B cell (primary cell): ENCODE measurements around the gene ANAPC5. TPM values are rescaled to one million over a fixed set of nuclear protein-coding genes. Genes with fewer than 3 reads are reported as not detected.
"Not testable (repeated sequence)": the region's sequence is repeated elsewhere in the genome, so short reads cannot be mapped to it uniquely, and the experiment has no call there.

Source experiments
- ATAC-seq: fragments of 200-7000 bp; cut with Tn5 transposase; one replicate; pipeline ENCODE4 v1.10.0; 2021; ENCODE audit warnings: low read depth, mild to moderate bottlenecking, moderate number of reproducible peaks, moderate library complexity
- CTCF ChIA-PET: fragments of 350-600 bp; sonication (Branson Sonifier 250); formaldehyde crosslinking; loops from one replicate; lab custom pipeline; 2021; ENCODE audit warnings: antibody characterized with exemption, inconsistent platforms; lab: Charles Lee
- POLR2A ChIA-PET: fragments of 350-600 bp; sonication (Branson Sonifier 250); formaldehyde crosslinking; loops from one replicate; lab custom pipeline; 2021; ENCODE audit warnings: antibody characterized with exemption; lab: Charles Lee
- DNase-seq: peaks from one replicate; pipeline ENCODE4 v3.0.0; 2013
- H2AFZ ChIP-seq: 2 replicates; pipeline ENCODE4 v1.6.1; 2012; ENCODE audit warnings: mild to moderate bottlenecking, low read depth, low read length; ENCODE audit not compliant: insufficient read depth, poor library complexity, severe bottlenecking
- H3K27ac ChIP-seq, 2 donors: 1 replicate in 1 of 2; 2 replicates in 1 of 2; pipeline ENCODE4 v1.5.1; 2012 to 2013; ENCODE audit warnings: low read length in 2 of 2, mild to moderate bottlenecking in 2 of 2, moderate library complexity in 1 of 2
- H3K27me3 ChIP-seq, 4 experiments: fragments of 200-600 bp in 1 of 4; sonication (generic) in 1 of 4; replicated peaks in 1 of 4; 1 replicate in 2 of 4; 2 replicates in 2 of 4; pipeline versions ENCODE4 v1.6.1 to v1.7.0; 2013 to 2016; ENCODE audit warnings: low read length in 3 of 4, mild to moderate bottlenecking in 2 of 4, mixed read lengths in 1 of 4, moderate library complexity in 1 of 4; ENCODE audit not compliant: insufficient read depth in 4 of 4, control insufficient read depth in 3 of 4; ENCODE audit errors: control extremely low read depth in 1 of 4
- H3K36me3 ChIP-seq, 2 experiments: replicated peaks in 1 of 2; 1 replicate in 1 of 2; 2 replicates in 1 of 2; pipeline versions ENCODE4 v1.6.1 to v1.7.1; 2013; ENCODE audit warnings: low read length in 1 of 2; ENCODE audit not compliant: insufficient read depth in 2 of 2, control insufficient read depth in 1 of 2; ENCODE audit errors: control extremely low read depth in 1 of 2, extremely low read depth in 1 of 2
- H3K4me1 ChIP-seq, 2 donors: fragments of 200-600 bp in 1 of 2; sonication (generic) in 1 of 2; 1 replicate in 1 of 2; 2 replicates in 1 of 2; pipeline versions ENCODE4 v1.5.1 to v1.6.1; 2013 to 2017; ENCODE audit warnings: low read length in 2 of 2; ENCODE audit not compliant: control insufficient read depth in 2 of 2, insufficient read depth in 2 of 2
- H3K4me2 ChIP-seq: replicated peaks from 2 replicates; pipeline ENCODE3; 2012; ENCODE audit warnings: mild to moderate bottlenecking, low read depth, low read length; ENCODE audit not compliant: poor library complexity, severe bottlenecking
- H3K4me3 ChIP-seq, 5 experiments: fragments of 200-600 bp in 1 of 5; sonication (generic) in 1 of 5; 1 replicate in 3 of 5; 2 replicates in 2 of 5; pipeline versions ENCODE4 v1.5.1 to v1.7.0; 2011 to 2016; ENCODE audit warnings: low read length in 4 of 5, mild to moderate bottlenecking in 4 of 5, low read depth in 2 of 5, control low read depth in 1 of 5, moderate library complexity in 1 of 5; ENCODE audit not compliant: insufficient read depth in 1 of 5; ENCODE audit errors: control extremely low read depth in 1 of 5, extremely low read depth in 1 of 5
- H3K79me2 ChIP-seq: fragments of 200-600 bp; sonication (generic); one replicate; pipeline ENCODE4 v1.6.0; 2016; ENCODE audit warnings: low read length; ENCODE audit not compliant: control insufficient read depth, insufficient read depth
- H3K9ac ChIP-seq: fragments of 200-600 bp; sonication (generic); 2 replicates; pipeline ENCODE4 v1.6.1; 2017; ENCODE audit warnings: mild to moderate bottlenecking, low read length, moderate library complexity
- H3K9me3 ChIP-seq, 3 donors: one replicate each; pipeline versions ENCODE4 v1.6.1 to v1.7.1; 2013; ENCODE audit warnings: low read length in 2 of 3; ENCODE audit not compliant: control insufficient read depth in 2 of 3, insufficient read depth in 1 of 3; ENCODE audit errors: control extremely low read depth in 1 of 3
- H4K20me1 ChIP-seq: 2 replicates; pipeline ENCODE4 v1.6.0; 2012; ENCODE audit warnings: mild to moderate bottlenecking, low read length; ENCODE audit not compliant: insufficient read depth, control insufficient read depth, poor library complexity, severe bottlenecking
- H3K27ac Mint-ChIP-seq: one replicate; pipeline ENCODE4 v1.8.0; 2021; ENCODE audit warnings: mixed read lengths
- H3K27me3 Mint-ChIP-seq: one replicate; pipeline ENCODE4 v1.8.0; 2021; ENCODE audit warnings: mixed read lengths
- H3K4me1 Mint-ChIP-seq: one replicate; pipeline ENCODE4 v1.8.0; 2021; ENCODE audit warnings: mixed read lengths
- H3K4me3 Mint-ChIP-seq: one replicate; pipeline ENCODE4 v1.8.0; 2021; ENCODE audit warnings: mixed read lengths
- H3K9me3 Mint-ChIP-seq: one replicate; pipeline ENCODE4 v1.8.0; 2022; ENCODE audit warnings: mixed read lengths; ENCODE audit not compliant: insufficient read depth
- EZH2 ChIP-seq: IDR thresholded peaks from 2 replicates; pipeline ENCODE4 v1.6.1; 2012; ENCODE audit warnings: borderline replicate concordance, low read depth, mild to moderate bottlenecking, moderate library complexity, low read length; ENCODE audit not compliant: insufficient read depth, poor library complexity, severe bottlenecking
- WGBS: methylation state at CpG from one replicate; pipeline ENCODE4 v1.1.5; 2013; ENCODE audit warnings: missing lambda C conversion rate; ENCODE audit not compliant: insufficient coverage; 5-methylcytosine and 5-hydroxymethylcytosine counted together
- intact Hi-C: fragments of 100-400 bp; cut with micrococcal nuclease; formaldehyde crosslinking; loops from one replicate; pipeline ENCODE4 v1.10.0; 2022
- polyA plus RNA-seq: library from polyadenylated mRNA; depleted of rRNA; stranded (reverse); fragments of >200 nt; gene quantifications from 2 replicates; pipeline ENCODE4 v1.2.3, GENCODE V29; 2012
- total RNA-seq, 2 donors: library from RNA; stranded (reverse); fragments of 120-200 nt in 1 of 2; gene quantifications; 1 replicate in 1 of 2; 2 replicates in 1 of 2; pipeline versions ENCODE4 v1.2.3 to v1.2.4, GENCODE V29; 2013 to 2022

ANAPC5 gene
- total and polyA plus RNA-seq, 2 donors (not counting 1 experiment from before 2014, with no cell fraction given), result 150 to 171 TPM

- TF ChIP-seq EZH2, result no peak
Measured at GRCh38 chr12:121318121-121318520, 34.1 kb downstream of the ANAPC5 start.

GRCh38 chr12:121314431-121314830, 37.8 kb downstream of the ANAPC5 start:
- no peaks in the 10 kb centered on the region for H3K9me3 ChIP-seq
- Mint-ChIP-seq H3K9me3 (no peaks in the 10 kb centered on the region), H3K4me1 (peaks cover 6% of the 10 kb centered on the region), H3K27ac (no peak overlapping the region), H3K4me3 (no peak overlapping the region), H3K27me3 (no peaks in the 10 kb centered on the region)
- ATAC-seq (no peak), DNase-seq (no peak)
- ChIA-PET CTCF (interaction anchor here (0.6 to 1.2 kb wide), 2 partner anchors 14 to 66 kb away, joined by 3 read pairs; no protein-coding TSS in a partner anchor), POLR2A (no interaction called here)
- H3K4me3 ChIP-seq, result no peak overlapping the region
- H2AFZ ChIP-seq, result no peak overlapping the region
- H3K36me3 ChIP-seq, result peaks cover 8 to 30% of the 10 kb centered on the region in 2 experiments
- no peaks in the 10 kb centered on the region for H3K27me3 ChIP-seq
- no peaks in the 10 kb centered on the region for H3K79me2 ChIP-seq
- no peak overlapping the region for H3K27ac ChIP-seq
- H4K20me1 ChIP-seq, result no peaks in the 10 kb centered on the region
- no peak overlapping the region for H3K9ac ChIP-seq
- intact Hi-C loops, result no loop called here
- no peak for TF ChIP-seq EZH2
- H3K4me1 ChIP-seq, result no peaks in the 10 kb centered on the region
- H3K4me2 ChIP-seq, result no peak overlapping the region
- 100% methylated on average over 1 of the region's 3 CpGs for WGBS

More at GRCh38 chr12:121318121-121318520, 34.1 kb downstream of the ANAPC5 start:
- 93% methylated on average over 5 of the region's 11 CpGs for WGBS
- Histone ChIP-seq H3K79me2 (no peaks in the 10 kb centered on the region), H3K27ac (no peak overlapping the region), H3K4me1 (no peaks in the 10 kb centered on the region), H3K27me3 (no peaks in the 10 kb centered on the region), H3K9ac (no peak overlapping the region), H2AFZ (no peak overlapping the region), H3K36me3 (peaks cover 3 to 35% of the 10 kb centered on the region in 2 experiments), H4K20me1 (no peaks in the 10 kb centered on the region), H3K4me2 (no peak overlapping the region), H3K4me3 (no peak overlapping the region), H3K9me3 (no peaks in the 10 kb centered on the region)
- CTCF ChIA-PET, result interaction anchor here (0.9 to 1.2 kb wide), 2 partner anchors 32 to 125 kb away, joined by 3 to 4 read pairs; no protein-coding TSS in a partner anchor
- H3K27me3 Mint-ChIP-seq, result no peaks in the 10 kb centered on the region
- no peaks in the 10 kb centered on the region for H3K9me3 Mint-ChIP-seq
- no peak overlapping the region for H3K4me3 Mint-ChIP-seq
- POLR2A ChIA-PET, result interaction anchor here (0.6 to 0.7 kb wide), 2 partner anchors 185 to 1645 kb away, joined by 4 to 7 read pairs; no protein-coding TSS in a partner anchor
- no peak overlapping the region for H3K27ac Mint-ChIP-seq
- DNase-seq (no peak), ATAC-seq (no peak)
- H3K4me1 Mint-ChIP-seq, result peaks cover 2% of the 10 kb centered on the region
- intact Hi-C loops, result no loop called here

- POLR2A ChIA-PET, H3K27ac ChIP-seq, H3K27ac Mint-ChIP-seq, ATAC-seq, intact Hi-C loops, H4K20me1 ChIP-seq, H3K4me2 ChIP-seq, H3K9ac ChIP-seq, H3K9me3 ChIP-seq, H3K4me3 ChIP-seq, H3K4me3 Mint-ChIP-seq, H2AFZ ChIP-seq, H3K9me3 Mint-ChIP-seq, H3K27me3 Mint-ChIP-seq, H3K27me3 ChIP-seq, DNase-seq, H3K79me2 ChIP-seq: not testable (repeated sequence)
- Histone ChIP-seq H3K36me3 (peaks cover 13 to 25% of the 10 kb centered on the region in 2 experiments), H3K4me1 (peaks cover 8 to 15% of the 10 kb centered on the region in 2 donors)
- peaks cover 12% of the 10 kb centered on the region for H3K4me1 Mint-ChIP-seq
- CTCF ChIA-PET, result interaction anchor here (0.6 to 1.9 kb wide), 2 partner anchors 23 to 372 kb away, joined by 3 to 6 read pairs; no protein-coding TSS in a partner anchor
- 100% methylated on average over 1 of the region's 1 CpG for WGBS
Measured at GRCh38 chr12:121310231-121310630, 42.0 kb downstream of the ANAPC5 start.

- H3K79me2 ChIP-seq, DNase-seq, H3K4me3 ChIP-seq, H3K27me3 Mint-ChIP-seq, ATAC-seq, H3K4me2 ChIP-seq, intact Hi-C loops, H3K27ac ChIP-seq, H3K27me3 ChIP-seq, H3K9me3 Mint-ChIP-seq, H3K4me3 Mint-ChIP-seq, CTCF ChIA-PET, H3K9ac ChIP-seq, H2AFZ ChIP-seq, POLR2A ChIA-PET, H3K27ac Mint-ChIP-seq, H4K20me1 ChIP-seq, H3K9me3 ChIP-seq: not testable (repeated sequence)
- peaks cover 18% of the 10 kb centered on the region for H3K4me1 Mint-ChIP-seq
- peaks cover 12 to 25% of the 10 kb centered on the region in 2 experiments for H3K36me3 ChIP-seq
- WGBS, result no CpG with 5 or more reads among the region's 8 CpGs
- H3K4me1 ChIP-seq, result peaks cover 9 to 15% of the 10 kb centered on the region in 2 donors
Measured at GRCh38 chr12:121307397-121307796, 44.8 kb downstream of the ANAPC5 start.
